ENCODE results near the gene CTNNA3.
"Not testable (repeated sequence)": the region's sequence is repeated elsewhere in the genome, so short reads cannot be mapped to it uniquely, and the experiment has no call there.

Gene CTNNA3

DNA sequence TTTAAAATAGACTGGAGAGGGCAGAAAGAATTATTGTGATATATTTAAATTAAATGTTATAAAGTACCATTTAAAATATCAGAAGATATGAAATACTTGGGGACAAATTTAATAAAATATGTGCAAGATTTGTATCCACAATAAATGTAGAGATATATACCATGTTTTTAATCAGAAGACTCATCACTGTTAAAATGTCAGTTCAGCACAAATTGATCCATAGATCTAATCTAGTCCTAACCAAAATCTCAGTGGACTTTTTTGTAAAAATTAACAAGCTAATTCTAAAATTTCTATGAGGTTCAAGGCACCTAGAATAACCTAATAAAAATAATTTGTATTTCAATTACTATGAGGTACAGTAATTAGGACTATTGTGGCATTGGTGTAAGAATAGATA, 96.4 kb downstream of the CTNNA3 start:
- TF ChIP-seq, protein P1, sequence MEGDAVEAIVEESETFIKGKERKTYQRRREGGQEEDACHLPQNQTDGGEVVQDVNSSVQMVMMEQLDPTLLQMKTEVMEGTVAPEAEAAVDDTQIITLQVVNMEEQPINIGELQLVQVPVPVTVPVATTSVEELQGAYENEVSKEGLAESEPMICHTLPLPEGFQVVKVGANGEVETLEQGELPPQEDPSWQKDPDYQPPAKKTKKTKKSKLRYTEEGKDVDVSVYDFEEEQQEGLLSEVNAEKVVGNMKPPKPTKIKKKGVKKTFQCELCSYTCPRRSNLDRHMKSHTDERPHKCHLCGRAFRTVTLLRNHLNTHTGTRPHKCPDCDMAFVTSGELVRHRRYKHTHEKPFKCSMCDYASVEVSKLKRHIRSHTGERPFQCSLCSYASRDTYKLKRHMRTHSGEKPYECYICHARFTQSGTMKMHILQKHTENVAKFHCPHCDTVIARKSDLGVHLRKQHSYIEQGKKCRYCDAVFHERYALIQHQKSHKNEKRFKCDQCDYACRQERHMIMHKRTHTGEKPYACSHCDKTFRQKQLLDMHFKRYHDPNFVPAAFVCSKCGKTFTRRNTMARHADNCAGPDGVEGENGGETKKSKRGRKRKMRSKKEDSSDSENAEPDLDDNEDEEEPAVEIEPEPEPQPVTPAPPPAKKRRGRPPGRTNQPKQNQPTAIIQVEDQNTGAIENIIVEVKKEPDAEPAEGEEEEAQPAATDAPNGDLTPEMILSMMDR (IDR thresholded peaks at IDR 0.05; ENCODE audit: low read depth, low read length), result no peak
- no peak overlapping the region for H3K4me3 ChIP-seq (ENCODE audit: low read depth, low read length)

DNA sequence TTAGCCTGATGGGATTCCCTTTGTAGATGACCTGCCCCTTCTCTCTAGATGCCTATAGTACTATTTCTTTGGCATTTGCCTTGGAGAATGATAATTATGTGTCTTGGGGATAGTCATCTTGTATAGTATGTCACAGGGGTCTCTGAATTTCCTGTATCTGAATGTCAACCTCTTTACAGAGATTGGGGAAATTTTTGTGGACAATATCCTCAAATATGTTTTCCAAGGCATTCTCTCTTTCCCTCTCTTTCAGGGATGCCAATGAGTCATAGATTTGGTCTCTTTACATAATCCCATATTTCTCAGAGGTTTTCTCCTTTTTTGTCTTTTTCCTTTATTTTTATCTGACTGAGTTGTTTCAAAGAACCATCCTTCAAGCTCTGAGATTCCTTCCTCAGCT, 99.4 kb downstream of the CTNNA3 start:
- TF ChIP-seq, protein P1 (IDR thresholded peaks at IDR 0.05; ENCODE audit: low read depth, low read length), result no peak
- no peak overlapping the region for H3K4me3 ChIP-seq (ENCODE audit: low read depth, low read length)

DNA sequence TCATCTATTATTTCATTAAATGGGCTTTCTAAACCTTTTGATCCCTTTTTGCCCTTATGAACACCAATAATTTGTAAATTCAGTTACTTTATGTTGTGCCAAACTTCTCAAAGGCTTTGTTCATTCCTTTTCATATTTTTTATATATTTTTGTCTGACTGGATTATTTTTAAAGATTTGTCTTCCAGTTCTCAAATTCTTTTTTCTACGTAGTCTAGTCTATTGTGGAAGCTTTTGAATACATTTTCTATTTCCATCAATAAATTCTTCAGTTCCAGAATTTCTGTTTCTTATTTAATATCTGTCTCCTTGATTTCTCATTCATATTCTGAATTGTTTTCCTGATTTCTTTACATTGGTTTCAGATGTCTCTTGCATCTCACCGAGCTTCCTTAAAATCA, 108.2 kb downstream of the CTNNA3 start:
- H3K4me3 ChIP-seq (ENCODE audit: low read depth, low read length), result no peak overlapping the region
- TF ChIP-seq, protein P1 (IDR thresholded peaks at IDR 0.05; ENCODE audit: low read depth, low read length), result no peak

DNA sequence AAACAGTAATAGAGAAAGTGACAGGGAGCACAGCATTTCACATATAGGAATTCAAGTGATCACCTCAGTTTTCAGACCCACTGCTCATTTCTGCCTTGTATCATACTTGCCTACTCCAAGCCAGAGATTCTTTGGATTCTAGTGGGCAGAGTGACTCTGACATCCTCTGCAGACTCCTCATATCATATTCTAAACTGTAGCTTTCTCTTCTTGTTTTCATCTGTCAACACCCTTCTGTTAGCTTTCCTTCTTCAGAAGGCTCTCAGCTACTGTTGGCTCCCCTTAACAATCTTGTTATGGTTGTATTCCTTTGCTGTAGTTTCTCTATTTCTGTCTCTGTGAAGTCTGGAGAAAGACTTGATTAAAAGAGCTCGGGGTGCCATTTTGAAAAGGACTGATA, 120.5 kb downstream of the CTNNA3 start:
- no peak overlapping the region for H3K4me3 ChIP-seq (ENCODE audit: low read depth, low read length)
- TF ChIP-seq, protein P1 (IDR thresholded peaks at IDR 0.05; ENCODE audit: low read depth, low read length), result no peak

DNA sequence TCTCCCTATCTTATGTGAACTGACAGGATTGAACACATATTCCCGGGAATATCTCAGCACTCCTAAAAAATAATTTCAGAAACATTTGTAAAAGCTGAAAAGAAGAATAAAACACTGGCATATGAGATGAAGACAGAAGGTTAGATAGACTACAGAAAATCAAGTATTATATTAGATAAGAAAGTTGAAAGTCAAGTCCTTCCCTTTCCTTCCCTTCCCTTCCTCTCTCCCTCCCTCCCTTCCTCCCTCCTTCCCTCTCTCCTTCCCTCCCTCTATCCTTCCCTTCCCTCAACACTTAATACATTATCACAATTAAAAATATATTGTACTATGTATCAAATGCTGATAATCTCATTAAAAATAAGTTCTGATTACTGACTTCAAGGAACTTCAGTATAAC, 122.5 kb downstream of the CTNNA3 start:
- TF ChIP-seq, protein P1 (IDR thresholded peaks at IDR 0.05; ENCODE audit: low read depth, low read length), result no peak
- H3K4me3 ChIP-seq (ENCODE audit: low read depth, low read length), result no peak overlapping the region

DNA sequence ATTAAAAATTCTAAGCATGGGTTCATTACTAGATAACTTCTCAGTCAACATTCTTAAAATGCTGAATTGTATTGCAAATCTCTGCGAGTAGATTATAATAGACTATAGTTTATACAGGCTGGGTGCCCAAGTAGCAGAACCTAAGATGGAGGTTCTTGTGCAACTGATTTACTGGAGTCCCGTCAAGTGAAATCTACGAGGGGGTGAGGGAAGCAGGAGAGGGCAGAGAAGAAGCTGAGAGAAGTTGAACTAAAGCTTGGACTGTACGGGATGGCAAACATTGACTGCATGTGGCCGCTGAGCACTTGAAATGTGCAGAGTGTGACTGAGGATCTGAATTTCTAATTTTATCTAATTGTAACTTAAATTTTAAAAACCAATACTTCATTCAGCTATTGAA, 124.5 kb downstream of the CTNNA3 start:
- no peak overlapping the region for H3K4me3 ChIP-seq (ENCODE audit: low read depth, low read length)
- TF ChIP-seq, protein P1 (IDR thresholded peaks at IDR 0.05; ENCODE audit: low read depth, low read length), result no peak

DNA sequence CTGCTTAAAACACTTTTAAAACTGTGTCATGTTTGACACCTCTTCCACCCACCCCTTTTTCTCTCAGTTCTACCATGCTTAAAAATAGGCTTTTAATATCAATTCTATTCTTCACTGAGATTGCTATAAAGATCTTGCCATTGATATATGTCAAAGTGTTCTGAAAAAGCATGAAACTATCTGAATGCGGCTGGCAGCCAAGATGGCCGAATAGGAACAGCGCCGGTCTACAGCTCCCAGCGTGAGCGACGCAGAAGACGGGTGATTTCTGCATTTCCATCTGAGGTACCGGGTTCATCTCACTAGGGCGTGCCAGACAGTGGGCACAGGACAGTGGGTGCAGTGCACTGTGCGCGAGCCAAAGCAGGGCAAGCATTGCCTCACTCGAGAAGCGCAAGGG, 137.7 kb downstream of the CTNNA3 start:
- not testable (repeated sequence) for H3K4me3 ChIP-seq (ENCODE audit: low read depth, low read length)

DNA sequence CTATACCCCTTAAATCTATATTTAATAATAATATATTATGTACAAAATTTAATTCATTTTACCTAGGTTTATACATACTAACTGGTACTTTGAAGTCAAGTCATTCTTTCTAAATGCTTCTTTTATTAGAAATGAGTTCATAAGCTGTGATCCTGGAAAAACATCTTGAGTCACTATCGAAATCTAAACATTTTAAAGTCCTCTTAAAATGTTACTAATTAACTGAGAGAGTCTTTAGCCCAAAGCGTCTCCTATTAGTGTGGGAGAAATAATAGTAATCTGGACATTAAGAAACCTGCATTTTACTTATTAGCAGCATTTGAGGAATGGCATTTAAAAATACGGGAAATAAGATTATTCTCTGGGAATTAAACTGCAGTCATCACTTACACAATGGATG, 142.7 kb downstream of the CTNNA3 start:
- TF ChIP-seq, protein P1 (IDR thresholded peaks at IDR 0.05; ENCODE audit: low read depth, low read length), result no peak
- no peak overlapping the region for H3K4me3 ChIP-seq (ENCODE audit: low read depth, low read length)
